ENCODE results near the gene PEX10.

The PEX10 gene

GRCh38 chr1:2376261-2376741 is 36.1 kb downstream of the PEX10 start:
- no peak for DNase-seq (ENCODE audit: low read depth in 1 of 2, low spot score in 1 of 2)

- no peak for DNase-seq (ENCODE audit: low read depth in 1 of 2, low spot score in 1 of 2)
Measured at GRCh38 chr1:2375923-2376260, 36.5 kb downstream of the PEX10 start.

GRCh38 chr1:2375246-2375922 is 37.0 kb downstream of the PEX10 start:
- DNase-seq (ENCODE audit: low read depth in 1 of 2, low spot score in 1 of 2) = no peak

- DNase-seq (ENCODE audit: low read depth in 1 of 2, low spot score in 1 of 2) = no peak
Measured at GRCh38 chr1:2374252-2375155, 37.9 kb downstream of the PEX10 start.

- no peak for DNase-seq (ENCODE audit: low read depth in 1 of 2, low spot score in 1 of 2)
Measured at GRCh38 chr1:2373551-2374251, 38.7 kb downstream of the PEX10 start.

- DNase-seq (ENCODE audit: low read depth in 1 of 2, low spot score in 1 of 2) = no peak
Measured at GRCh38 chr1:2372551-2373490, 39.5 kb downstream of the PEX10 start.

- no peak for DNase-seq (ENCODE audit: low read depth in 1 of 2, low spot score in 1 of 2)
Measured at GRCh38 chr1:2368053-2368744, 44.2 kb downstream of the PEX10 start.

- DNase-seq (ENCODE audit: low read depth in 1 of 2, low spot score in 1 of 2) = no peak
Measured at GRCh38 chr1:2363847-2364513, 48.4 kb downstream of the PEX10 start.

GRCh38 chr1:2360588-2361364 is 51.6 kb downstream of the PEX10 start:
- no peak for DNase-seq (ENCODE audit: low read depth in 1 of 2, low spot score in 1 of 2)

- DNase-seq (ENCODE audit: low read depth in 1 of 2, low spot score in 1 of 2) = no peak
Measured at GRCh38 chr1:2358651-2359640, 53.4 kb downstream of the PEX10 start.

GRCh38 chr1:2358072-2358471 is 54.3 kb downstream of the PEX10 start:
- DNase-seq (ENCODE audit: low read depth in 1 of 2, low spot score in 1 of 2) = no peak

GRCh38 chr1:2356911-2357845 is 55.2 kb downstream of the PEX10 start:
- no peak for DNase-seq (ENCODE audit: low read depth in 1 of 2, low spot score in 1 of 2)

GRCh38 chr1:2356401-2356800 is 56.0 kb downstream of the PEX10 start:
- no peak for DNase-seq (ENCODE audit: low read depth in 1 of 2, low spot score in 1 of 2)

- no peak for DNase-seq (ENCODE audit: low read depth in 1 of 2, low spot score in 1 of 2)
Measured at GRCh38 chr1:2355373-2356261, 56.7 kb downstream of the PEX10 start.
